Progenitor cell of endocrine pancreas (in vitro differentiated cells): ENCODE data around the gene HRK. TPM values are rescaled to one million over a fixed set of nuclear protein-coding genes. Genes with fewer than 3 reads are reported as not detected.
A peak's percentile ranks its signal among the peaks of the same experiment; 100 is the strongest.

Source experiments
- DNase-seq: peaks from one replicate; pipeline ENCODE4 v3.0.0; 2021; ENCODE audit warnings: low spot score; ENCODE audit not compliant: unreplicated experiment
- H3K27ac Mint-ChIP-seq: 2 replicates; pipeline ENCODE4 v1.8.0; 2021; ENCODE audit warnings: mild to moderate bottlenecking, moderate library complexity, mixed read lengths
- H3K27me3 Mint-ChIP-seq: 2 replicates; pipeline ENCODE4 v1.8.0; 2021; ENCODE audit warnings: mixed read lengths
- H3K36me3 Mint-ChIP-seq: 2 replicates; pipeline ENCODE4 v1.8.0; 2022; ENCODE audit warnings: mixed read lengths; ENCODE audit not compliant: insufficient read depth
- H3K4me1 Mint-ChIP-seq: 2 replicates; pipeline ENCODE4 v1.8.0; 2021; ENCODE audit warnings: low read depth, mixed read lengths
- H3K4me3 Mint-ChIP-seq: 2 replicates; pipeline ENCODE4 v1.8.0; 2021; ENCODE audit warnings: low read depth, mild to moderate bottlenecking, moderate library complexity, mixed read lengths
- H3K9me3 Mint-ChIP-seq: 2 replicates; pipeline ENCODE4 v1.8.0; 2021; ENCODE audit warnings: low read depth, mixed read lengths
- CTCF ChIP-seq: fragments of 200-600 bp; sonication (generic); IDR thresholded peaks from one replicate; pipeline ENCODE4 v1.5.0; 2021; ENCODE audit warnings: antibody characterized with exemption, mild to moderate bottlenecking; ENCODE audit not compliant: unreplicated experiment
- total RNA-seq: library from RNA; stranded (reverse); gene quantifications from 2 replicates; pipeline ENCODE4 v1.2.1, GENCODE V29; 2021

HRK gene
- total RNA-seq, 1 donor from 2014 or later = 5.5 TPM

GRCh38 chr12:116918464-116918863, 37.2 kb upstream of the HRK start:
- peaks cover 3% of the 10 kb centered on the region for H3K9me3 Mint-ChIP-seq
- no peak for TF ChIP-seq CTCF
- no peaks in the 10 kb centered on the region for H3K27me3 Mint-ChIP-seq
- H3K27ac Mint-ChIP-seq = peak overlapping the region; percentile 71
- peaks cover 51% of the 10 kb centered on the region for H3K4me1 Mint-ChIP-seq
- H3K4me3 Mint-ChIP-seq = no peak overlapping the region
- H3K36me3 Mint-ChIP-seq = peaks cover 6% of the 10 kb centered on the region
- no peak for DNase-seq

- Mint-ChIP-seq H3K36me3 (peaks cover 3% of the 10 kb centered on the region), H3K9me3 (peaks cover 3% of the 10 kb centered on the region), H3K4me1 (peaks cover 54% of the 10 kb centered on the region), H3K4me3 (no peak overlapping the region), H3K27me3 (no peaks in the 10 kb centered on the region), H3K27ac (peak overlapping the region; percentile 92)
- no peak for TF ChIP-seq CTCF
- DNase-seq = no peak
Measured at GRCh38 chr12:116916714-116917114, 35.5 kb upstream of the HRK start.

DNA sequence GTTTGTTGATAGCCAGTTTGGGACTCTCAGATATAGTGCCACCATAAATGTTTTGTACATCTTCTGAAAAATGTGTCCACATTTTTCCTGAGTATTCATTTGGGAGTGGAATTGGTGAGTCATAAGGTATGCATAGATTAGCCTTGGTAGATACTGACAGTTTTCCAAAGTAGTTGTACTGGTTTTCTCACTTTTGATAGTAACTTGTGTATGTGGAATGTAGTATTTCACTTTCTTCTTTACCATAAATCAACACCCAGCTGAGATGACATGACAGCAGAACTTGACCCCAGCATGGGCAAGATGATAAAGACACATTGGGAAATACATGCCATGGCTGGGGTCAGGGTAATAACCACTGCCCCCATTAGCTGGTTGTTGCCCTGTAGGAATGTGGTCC, 34.9 kb upstream of the HRK start:
- H3K36me3 Mint-ChIP-seq = peaks cover 3% of the 10 kb centered on the region
- H3K4me3 Mint-ChIP-seq = no peak overlapping the region
- H3K4me1 Mint-ChIP-seq = peaks cover 55% of the 10 kb centered on the region
- no peak for DNase-seq
- TF ChIP-seq CTCF = no peak
- peaks cover 3% of the 10 kb centered on the region for H3K9me3 Mint-ChIP-seq
- H3K27ac Mint-ChIP-seq = peak overlapping the region; percentile 92
- H3K27me3 Mint-ChIP-seq = no peaks in the 10 kb centered on the region

- Mint-ChIP-seq H3K36me3 (peaks cover 3% of the 10 kb centered on the region), H3K4me3 (no peak overlapping the region), H3K9me3 (peaks cover 6% of the 10 kb centered on the region), H3K4me1 (peaks cover 52% of the 10 kb centered on the region), H3K27me3 (no peaks in the 10 kb centered on the region), H3K27ac (no peak overlapping the region)
- no peak for DNase-seq
- TF ChIP-seq CTCF = no peak
Measured at GRCh38 chr12:116915326-116915725, 34.1 kb upstream of the HRK start.

GRCh38 chr12:116910645-116911451, 29.6 kb upstream of the HRK start, which contains the start of gene FBXW8:
Gene FBXW8 (plus strand): TSS chr12:116910950. CDS start chr12:116911038, 88 bp downstream.
- TF ChIP-seq CTCF = no peak
- Mint-ChIP-seq H3K9me3 (peaks cover 3% of the 10 kb centered on the region), H3K4me3 (peak within 1 kb of the TSS; percentile 89), H3K36me3 (no peaks in the 10 kb centered on the region), H3K27ac (peak within 1 kb of the TSS; percentile 88), H3K27me3 (peaks cover 3% of the 10 kb centered on the region), H3K4me1 (peaks cover 13% of the 10 kb centered on the region)
- peak; percentile 66 for DNase-seq
